Fibroblast of lung (primary cell): ENCODE results near the gene RAPGEF4. TPM values are rescaled to one million over a fixed set of nuclear protein-coding genes. Genes with fewer than 3 reads are reported as not detected.

Experiments used
- DNase-seq, 2 donors: peaks; one replicate each; pipeline versions ENCODE4 v3.0.0 to v3.0.0-alpha.2; 2010; ENCODE audit warnings: low read depth in 2 of 2
- H2AFZ ChIP-seq: 2 replicates; pipeline ENCODE4 v1.5.1; 2012; ENCODE audit warnings: low read length, control low read depth, inconsistent platforms
- H3K27ac ChIP-seq: 2 replicates; pipeline ENCODE4 v1.5.1; 2011; ENCODE audit warnings: low read length, control low read depth; ENCODE audit not compliant: insufficient read depth
- H3K27me3 ChIP-seq: 2 replicates; pipeline ENCODE4 v1.5.1; 2011; ENCODE audit warnings: mild to moderate bottlenecking, low read length; ENCODE audit not compliant: control insufficient read depth, insufficient read depth
- H3K36me3 ChIP-seq: 2 replicates; pipeline ENCODE4 v1.5.1; 2011; ENCODE audit warnings: low read length; ENCODE audit not compliant: control insufficient read depth, insufficient read depth
- H3K4me1 ChIP-seq: 2 replicates; pipeline ENCODE4 v1.5.1; 2011; ENCODE audit warnings: low read length; ENCODE audit not compliant: control insufficient read depth, insufficient read depth; ENCODE audit errors: extremely low read depth
- H3K4me2 ChIP-seq: 2 replicates; pipeline ENCODE4 v1.5.1; 2011; ENCODE audit warnings: low read length, control low read depth; ENCODE audit not compliant: insufficient read depth; ENCODE audit errors: extremely low read depth
- H3K4me3 ChIP-seq, 4 experiments: fragments of 200-600 bp in 1 of 4; sonication (generic) in 1 of 4; replicated peaks in 1 of 4; 2 replicates each; pipeline ENCODE4 v1.5.1; 2011 to 2016; ENCODE audit warnings: low read length in 4 of 4, low read depth in 3 of 4, mild to moderate bottlenecking in 3 of 4, control low read depth in 2 of 4, inconsistent platforms in 1 of 4, mixed read lengths in 1 of 4; ENCODE audit not compliant: insufficient read depth in 1 of 4; ENCODE audit errors: control extremely low read depth in 1 of 4
- H3K79me2 ChIP-seq: 2 replicates; pipeline ENCODE4 v1.5.1; 2012; ENCODE audit warnings: mild to moderate bottlenecking, low read length, inconsistent platforms; ENCODE audit not compliant: control insufficient read depth, insufficient read depth
- H3K9ac ChIP-seq: 2 replicates; pipeline ENCODE4 v1.5.1; 2011; ENCODE audit warnings: mild to moderate bottlenecking, low read length, control low read depth; ENCODE audit not compliant: insufficient read depth
- H3K9me3 ChIP-seq: 2 replicates; pipeline ENCODE4 v1.5.1; 2012; ENCODE audit warnings: low read depth, low read length; ENCODE audit not compliant: control insufficient read depth, insufficient read depth
- H4K20me1 ChIP-seq: 2 replicates; pipeline ENCODE4 v1.5.1; 2011; ENCODE audit warnings: low read length; ENCODE audit not compliant: control insufficient read depth, insufficient read depth; ENCODE audit errors: extremely low read depth
- CTCF ChIP-seq, 2 donors: IDR thresholded peaks in 1 of 2; conservative IDR thresholded peaks in 1 of 2; 1 replicate in 1 of 2; 2 replicates in 1 of 2; pipeline ENCODE4 v1.5.1; 2011 to 2012; ENCODE audit warnings: low read length in 2 of 2, control low read depth in 1 of 2, inconsistent platforms in 1 of 2, low read depth in 1 of 2, mild to moderate bottlenecking in 1 of 2
- EZH2 ChIP-seq: IDR thresholded peaks from 2 replicates; pipeline ENCODE4 v1.5.1; 2012; ENCODE audit warnings: low read length, control low read depth, mild to moderate bottlenecking; ENCODE audit errors: missing control alignments
- polyA plus RNA-seq, 2 donors: library from polyadenylated mRNA; depleted of rRNA in 1 of 2; stranded (reverse) in 1 of 2; unstranded in 1 of 2; fragments of >200 nt; gene quantifications; 2 replicates each; pipeline ENCODE4 v1.2.1, GENCODE V29; 2011 to 2012; ENCODE audit warnings: missing spikeins in 1 of 2
- total RNA-seq: library from RNA; depleted of rRNA; stranded (reverse); fragments of >200 nt; gene quantifications from 2 replicates; pipeline ENCODE4 v1.2.1, GENCODE V29; 2014

RAPGEF4 gene
- total and polyA plus RNA-seq, 2 donors (not counting 1 experiment from before 2014, with no cell fraction given) = 0.51 to 3.0 TPM

- Histone ChIP-seq H3K27ac (peak within 1 kb of the TSS; percentile 97), H3K36me3 (no peaks in the 10 kb centered on the region), H3K4me1 (peaks cover 20% of the 10 kb centered on the region), H3K27me3 (no peaks in the 10 kb centered on the region), H3K79me2 (peaks cover 41% of the 10 kb centered on the region), H4K20me1 (no peaks in the 10 kb centered on the region), H3K9ac (peak within 1 kb of the TSS; percentile 95), H3K9me3 (no peaks in the 10 kb centered on the region), H3K4me3 (peak within 1 kb of the TSS; percentile 76 to 85 (median 80)), H2AFZ (peak within 1 kb of the TSS; percentile 54), H3K4me2 (peak within 1 kb of the TSS; percentile 91)
- DNase-seq = peak; percentile 73 to 77
- no peak for TF ChIP-seq EZH2
- TF ChIP-seq CTCF (conservative IDR thresholded peaks at IDR 0.05 in 1 of 2, IDR thresholded peaks at IDR 0.05 in 1 of 2; ENCODE audit: low read depth in 1 of 2, low read length in 2 of 2) = peak in 1 of 2 donors; percentile 40
Observed at GRCh38 chr2:173075781-173076580, 340.3 kb downstream of the RAPGEF4 start, which contains the start of gene MAP3K20. Gene MAP3K20 (plus strand): TSS chr2:173075846. CDS start chr2:173091032, 15,186 bp downstream.

GRCh38 chr2:173076581-173077345 lies 341.1 kb downstream of the RAPGEF4 start:
- Histone ChIP-seq H3K4me1 (peaks cover 20% of the 10 kb centered on the region), H3K27ac (peak overlapping the region; percentile 97), H3K4me2 (peak overlapping the region; percentile 91), H3K4me3 (peak overlapping the region; percentile 76 to 85 (median 80)), H3K79me2 (peaks cover 48% of the 10 kb centered on the region), H3K9me3 (no peaks in the 10 kb centered on the region), H4K20me1 (no peaks in the 10 kb centered on the region), H3K27me3 (no peaks in the 10 kb centered on the region), H2AFZ (peak overlapping the region; percentile 54), H3K9ac (peak overlapping the region; percentile 95), H3K36me3 (peaks cover 2% of the 10 kb centered on the region)
- TF ChIP-seq CTCF (conservative IDR thresholded peaks at IDR 0.05 in 1 of 2, IDR thresholded peaks at IDR 0.05 in 1 of 2; ENCODE audit: low read depth in 1 of 2, low read length in 2 of 2) (no peak), EZH2 (no peak)
- peak; percentile 54 to 76 for DNase-seq
